VCaP (cell line): ENCODE results near the gene TRPM2.
"Not testable (repeated sequence)": the region's sequence is repeated elsewhere in the genome, so short reads cannot be mapped to it uniquely, and the experiment has no call there.

Experiments
- H3K27ac ChIP-seq: fragments of 450-650 bp; 2 replicates; pipeline ENCODE4 v1.5.1; 2017
- TF ChIP-seq, protein P1 (sequence below): fragments of 450-650 bp; conservative IDR thresholded peaks from 2 replicates; pipeline ENCODE4 v1.5.1; 2017; ENCODE audit warnings: mild to moderate bottlenecking, moderate library complexity

The TRPM2 gene

GRCh38 chr21:44354001-44354405 is 582 bp downstream of the TRPM2 start:
- TF ChIP-seq, protein P1, sequence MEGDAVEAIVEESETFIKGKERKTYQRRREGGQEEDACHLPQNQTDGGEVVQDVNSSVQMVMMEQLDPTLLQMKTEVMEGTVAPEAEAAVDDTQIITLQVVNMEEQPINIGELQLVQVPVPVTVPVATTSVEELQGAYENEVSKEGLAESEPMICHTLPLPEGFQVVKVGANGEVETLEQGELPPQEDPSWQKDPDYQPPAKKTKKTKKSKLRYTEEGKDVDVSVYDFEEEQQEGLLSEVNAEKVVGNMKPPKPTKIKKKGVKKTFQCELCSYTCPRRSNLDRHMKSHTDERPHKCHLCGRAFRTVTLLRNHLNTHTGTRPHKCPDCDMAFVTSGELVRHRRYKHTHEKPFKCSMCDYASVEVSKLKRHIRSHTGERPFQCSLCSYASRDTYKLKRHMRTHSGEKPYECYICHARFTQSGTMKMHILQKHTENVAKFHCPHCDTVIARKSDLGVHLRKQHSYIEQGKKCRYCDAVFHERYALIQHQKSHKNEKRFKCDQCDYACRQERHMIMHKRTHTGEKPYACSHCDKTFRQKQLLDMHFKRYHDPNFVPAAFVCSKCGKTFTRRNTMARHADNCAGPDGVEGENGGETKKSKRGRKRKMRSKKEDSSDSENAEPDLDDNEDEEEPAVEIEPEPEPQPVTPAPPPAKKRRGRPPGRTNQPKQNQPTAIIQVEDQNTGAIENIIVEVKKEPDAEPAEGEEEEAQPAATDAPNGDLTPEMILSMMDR: no peak
- no peak overlapping the region for H3K27ac ChIP-seq

DNA sequence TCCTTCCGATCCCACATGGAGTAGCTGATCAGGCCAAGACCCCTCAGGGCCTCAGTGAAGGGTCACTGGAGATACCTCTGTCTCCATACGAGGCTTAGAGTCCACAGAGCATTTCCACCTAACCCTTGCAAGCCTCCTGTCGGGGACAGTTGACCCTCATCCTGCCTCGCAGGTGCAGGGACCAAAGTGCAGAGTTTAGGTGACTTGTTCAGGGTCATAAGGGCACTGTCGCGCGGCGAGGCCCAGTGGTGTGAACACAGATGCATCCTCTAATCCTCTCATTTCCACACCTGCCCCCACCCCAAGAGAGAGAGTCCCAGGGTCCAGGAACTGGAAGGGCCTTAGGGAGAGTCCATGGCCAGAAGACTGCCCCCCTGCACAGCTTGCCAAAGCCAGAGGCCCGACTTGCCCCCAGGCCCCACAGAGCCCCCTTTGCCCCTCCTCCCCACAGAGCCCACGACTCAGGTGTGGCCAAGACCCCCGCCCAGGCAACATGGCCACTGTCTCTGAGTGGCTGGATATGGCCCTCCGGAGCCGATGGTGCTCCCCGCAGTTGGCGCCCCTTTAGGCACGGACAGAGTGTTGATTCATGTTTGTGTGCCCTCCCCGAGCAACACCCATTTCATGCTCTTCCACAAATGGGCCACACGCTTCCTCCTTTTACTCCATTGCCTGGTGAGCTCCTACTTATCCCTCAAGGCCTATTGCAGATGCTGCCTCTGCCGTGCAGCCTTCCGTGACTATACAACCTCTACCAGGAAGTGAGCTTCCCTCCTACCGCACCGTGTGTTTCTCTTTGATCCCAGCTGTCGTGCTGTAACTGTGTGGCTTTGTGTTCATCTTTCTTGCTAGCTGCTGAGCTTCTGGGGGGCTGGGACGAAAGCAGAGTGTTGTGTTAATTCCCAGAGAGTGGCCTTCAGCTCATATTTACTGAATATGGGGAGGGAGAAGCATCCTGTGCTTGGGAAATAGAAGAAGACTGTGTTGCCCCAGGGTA is 1.7 kb downstream of the TRPM2 start:
- no peak overlapping the region for H3K27ac ChIP-seq
- TF ChIP-seq, protein P1: no peak

- H3K27ac ChIP-seq: no peak overlapping the region
- TF ChIP-seq, protein P1: no peak
Measured at GRCh38 chr21:44356160-44356559, 2.7 kb downstream of the TRPM2 start.

DNA sequence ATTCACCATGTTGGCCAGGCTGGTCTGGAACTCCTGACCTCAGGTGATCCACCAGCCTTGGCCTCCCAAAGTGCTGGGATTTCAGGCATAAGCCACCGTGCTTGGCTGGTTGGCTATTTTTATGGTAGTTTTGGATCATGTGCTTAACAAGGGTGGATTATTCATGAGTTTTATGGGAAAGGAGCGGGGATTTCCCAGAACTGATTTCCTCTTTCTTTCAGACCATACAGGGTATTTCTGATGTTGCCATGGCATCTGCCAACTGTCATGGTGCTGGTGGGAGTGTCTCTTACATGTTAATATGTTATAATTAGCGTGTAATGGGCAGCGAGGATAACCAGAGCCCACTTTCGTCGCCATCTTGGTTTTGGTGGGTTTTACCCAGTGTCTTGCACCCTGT is 3.2 kb downstream of the TRPM2 start:
- no peak overlapping the region for H3K27ac ChIP-seq
- TF ChIP-seq, protein P1: no peak

DNA sequence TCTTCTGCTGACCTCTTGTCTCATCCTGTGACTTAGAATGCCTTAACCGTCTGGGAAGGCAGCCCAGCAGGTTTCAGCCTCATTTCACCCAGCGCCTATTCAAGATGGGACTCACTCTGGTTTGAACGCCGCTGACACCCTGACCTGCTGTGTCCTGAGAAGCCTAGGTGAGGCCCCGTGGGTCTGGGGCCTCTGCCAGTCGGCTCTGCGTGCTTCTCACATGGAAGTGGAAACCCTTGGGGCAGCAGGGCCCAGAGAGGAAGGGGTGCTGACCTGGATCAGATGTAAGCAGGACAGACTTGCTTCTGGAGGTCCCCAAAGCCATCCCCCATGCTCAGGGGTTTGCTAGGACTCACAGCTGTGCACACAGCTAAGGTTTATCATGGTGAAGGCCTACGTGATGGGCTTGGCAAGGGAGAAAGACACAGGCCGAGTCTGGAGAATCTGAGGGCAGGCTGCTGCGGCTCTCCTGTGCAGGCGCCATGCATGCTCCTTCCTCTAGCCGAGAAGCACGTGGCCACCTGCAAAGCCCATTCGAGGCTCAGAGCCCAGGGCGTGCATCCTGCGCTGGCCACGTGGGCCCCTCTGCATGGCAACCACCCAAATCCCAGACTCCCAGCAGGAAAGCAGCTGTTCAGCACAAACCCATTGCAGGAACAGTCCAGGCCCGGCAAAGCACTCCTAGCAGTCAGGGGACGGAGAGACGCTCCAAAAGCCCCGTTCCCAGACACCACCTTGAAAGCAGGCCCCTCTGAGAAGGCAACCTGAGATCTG is 3.8 kb downstream of the TRPM2 start:
- TF ChIP-seq, protein P1: no peak
- H3K27ac ChIP-seq: no peak overlapping the region

GRCh38 chr21:44359396-44359795 is 6.0 kb downstream of the TRPM2 start:
- H3K27ac ChIP-seq: no peak overlapping the region
- TF ChIP-seq, protein P1: no peak

GRCh38 chr21:44360159-44360558 is 6.7 kb downstream of the TRPM2 start:
- TF ChIP-seq, protein P1: peak; percentile 42
- no peak overlapping the region for H3K27ac ChIP-seq

- not testable (repeated sequence) for H3K27ac ChIP-seq
Measured at GRCh38 chr21:44361903-44362302, 8.5 kb downstream of the TRPM2 start.
